Breast epithelium (tissue), 4 donors: Measurements from ENCODE around the gene MFN1. TPM values are rescaled to one million over a fixed set of nuclear protein-coding genes. Genes with fewer than 3 reads are reported as not detected.

ENCODE experiments used
- DNase-seq, 2 donors: peaks; one replicate each; pipeline ENCODE4 v3.0.0-alpha.2; 2019; ENCODE audit warnings: low spot score in 2 of 2
- H3K27ac ChIP-seq, 2 donors: fragments of 200-600 bp; sonication (generic) in 1 of 2; one replicate each; pipeline ENCODE4 v1.5.1; 2016 to 2019; ENCODE audit warnings: mild to moderate bottlenecking in 1 of 2
- H3K27me3 ChIP-seq, 2 donors: fragments of 200-600 bp; sonication (generic) in 1 of 2; one replicate each; pipeline versions ENCODE4 v1.5.1 to v1.6.0; 2017 to 2019; ENCODE audit warnings: control low read depth in 1 of 2, mild to moderate bottlenecking in 1 of 2
- H3K36me3 ChIP-seq: fragments of 200-600 bp; one replicate; pipeline ENCODE4 v1.5.1; 2019
- H3K4me1 ChIP-seq, 2 donors: fragments of 200-600 bp; sonication (generic); one replicate each; pipeline ENCODE4 v1.5.1; 2016 to 2019; ENCODE audit warnings: control low read depth in 1 of 2
- H3K4me3 ChIP-seq, 3 donors: fragments of 200-600 bp; sonication (generic); 1 replicate in 2 of 3; 2 replicates in 1 of 3; pipeline ENCODE4 v1.5.1; 2016 to 2019; ENCODE audit warnings: mild to moderate bottlenecking in 3 of 3, moderate library complexity in 2 of 3
- H3K9me3 ChIP-seq, 2 donors: fragments of 200-600 bp; sonication (generic) in 1 of 2; one replicate each; pipeline ENCODE4 v1.5.1; 2016 to 2019; ENCODE audit warnings: control low read depth in 1 of 2
- CTCF ChIP-seq, 3 donors: fragments of 450-650 bp; IDR thresholded peaks; one replicate each; pipeline ENCODE4 v1.5.1; 2016 to 2017; ENCODE audit warnings: antibody characterized with exemption in 3 of 3, mild to moderate bottlenecking in 3 of 3, moderate library complexity in 3 of 3
- POLR2A ChIP-seq: fragments of 450-650 bp; IDR thresholded peaks from one replicate; pipeline ENCODE4 v1.6.1; 2016; ENCODE audit warnings: antibody characterized with exemption, mild to moderate bottlenecking, moderate library complexity
- POLR2AphosphoS5 ChIP-seq, 3 donors: sonication (generic); formaldehyde crosslinking; IDR thresholded peaks; one replicate each; pipeline ENCODE4 v1.6.1; 2017; ENCODE audit warnings: antibody characterized with exemption in 3 of 3
- intact Hi-C: fragments of 100-400 bp; cut with DNase I; formaldehyde crosslinking; loops from one replicate; pipeline ENCODE4 v1.15.1; 2023; ENCODE audit warnings: low total_unique reads
- total RNA-seq, 3 donors: library from RNA; depleted of rRNA; stranded (reverse); fragments of >200 nt; gene quantifications; one replicate each; pipeline ENCODE4 v1.1.0, GENCODE V29; 2016

Gene MFN1
- total RNA-seq = 10 to 100 TPM; 33.4 to 85.2 (median 61.0) TPM

- intact Hi-C loops = no loop called here
- peak; percentile 93 to 96 for DNase-seq
- TF ChIP-seq POLR2A (no peak), POLR2AphosphoS5 (IDR thresholded peaks at IDR 0.05) (peak; percentile 81 to 90 (median 81)), CTCF (IDR thresholded peaks at IDR 0.05) (no peak)
Measured at GRCh38 chr3:179347345-179348194, at the start of gene MFN1. MFN1 (plus strand) TSS chr3:179347709; CDS start chr3:179348852, 1,143 bp downstream.

DNA sequence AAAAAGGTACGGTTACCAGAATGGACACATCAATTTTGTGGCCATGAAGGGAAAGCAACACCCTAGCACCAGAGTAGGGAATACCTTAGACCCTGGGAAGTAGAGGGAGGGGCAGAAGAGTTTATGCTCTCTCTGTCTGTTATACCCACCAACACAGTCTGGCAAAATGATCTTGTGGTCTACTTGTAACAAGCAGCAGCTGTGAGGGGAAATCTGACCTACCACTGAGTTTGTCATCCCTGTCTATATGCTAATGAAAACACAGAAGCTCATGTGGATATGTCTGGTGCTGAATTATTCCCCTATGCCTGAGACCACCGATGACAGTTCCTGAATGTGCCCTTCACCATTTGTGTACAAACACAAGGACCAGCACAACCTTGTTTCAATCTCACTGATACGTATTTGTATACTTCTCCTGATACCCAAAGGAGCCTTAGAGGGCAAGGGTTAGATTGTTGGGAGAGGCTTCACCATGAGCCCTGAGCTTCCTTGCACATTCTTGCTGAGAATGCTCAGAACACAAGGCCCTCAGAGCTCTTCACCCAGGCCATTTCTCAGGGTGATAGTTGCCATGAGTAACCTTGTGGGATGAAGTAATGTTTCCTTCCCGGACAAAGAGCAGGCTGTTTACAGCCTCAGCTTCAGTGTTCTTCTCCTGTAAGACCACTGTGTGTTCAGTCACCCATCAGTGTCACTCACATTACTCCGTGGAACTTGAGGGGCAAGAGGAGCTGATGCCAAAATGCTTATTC lies 49.4 kb upstream of the MFN1 start:
- Histone ChIP-seq H3K4me1 (no peaks in the 10 kb centered on the region), H3K9me3 (peaks cover 0 to 9% of the 10 kb centered on the region in 2 donors), H3K36me3 (no peaks in the 10 kb centered on the region), H3K4me3 (no peak overlapping the region), H3K27ac (no peak overlapping the region), H3K27me3 (no peaks in the 10 kb centered on the region)
- intact Hi-C loops = no loop called here
- DNase-seq = no peak
- TF ChIP-seq CTCF (IDR thresholded peaks at IDR 0.05) (no peak), POLR2AphosphoS5 (IDR thresholded peaks at IDR 0.05) (no peak), POLR2A (no peak)

More at GRCh38 chr3:179347345-179348194, at the start of gene MFN1:
- Histone ChIP-seq H3K4me1 (no peaks in the 10 kb centered on the region), H3K4me3 (peak within 1 kb of the TSS; percentile 75 to 87 (median 76)), H3K27ac (peak within 1 kb of the TSS; percentile 79 to 85), H3K27me3 (no peaks in the 10 kb centered on the region), H3K36me3 (no peaks in the 10 kb centered on the region), H3K9me3 (no peaks in the 10 kb centered on the region)

DNA sequence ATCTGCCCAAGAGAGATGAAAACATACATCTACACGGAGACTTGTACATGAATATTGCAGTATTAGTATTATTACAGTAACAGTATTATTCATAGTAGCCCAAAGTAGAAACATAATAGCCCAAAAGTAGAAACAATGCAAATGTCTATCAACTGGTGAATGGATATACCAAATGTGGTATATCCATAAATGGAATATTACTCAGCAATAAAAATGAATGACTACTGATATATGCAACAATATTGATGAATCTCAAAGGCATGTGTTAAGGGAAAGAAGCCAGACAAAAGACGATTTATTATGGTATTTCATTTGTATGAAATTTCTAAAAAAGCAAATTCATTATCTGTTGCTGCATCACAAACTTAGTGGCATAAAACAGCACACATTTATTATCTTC lies 48.2 kb upstream of the MFN1 start:
- H3K36me3 ChIP-seq = no peaks in the 10 kb centered on the region
- no peaks in the 10 kb centered on the region for H3K4me1 ChIP-seq
- H3K9me3 ChIP-seq = peaks cover 0 to 9% of the 10 kb centered on the region in 2 donors
- intact Hi-C loops = no loop called here
- TF ChIP-seq CTCF (IDR thresholded peaks at IDR 0.05) = no peak
- TF ChIP-seq POLR2A = no peak
- no peak for TF ChIP-seq POLR2AphosphoS5 (IDR thresholded peaks at IDR 0.05)
- H3K27me3 ChIP-seq = no peaks in the 10 kb centered on the region
- H3K27ac ChIP-seq = no peak overlapping the region
- H3K4me3 ChIP-seq = no peak overlapping the region
- DNase-seq = no peak

DNA sequence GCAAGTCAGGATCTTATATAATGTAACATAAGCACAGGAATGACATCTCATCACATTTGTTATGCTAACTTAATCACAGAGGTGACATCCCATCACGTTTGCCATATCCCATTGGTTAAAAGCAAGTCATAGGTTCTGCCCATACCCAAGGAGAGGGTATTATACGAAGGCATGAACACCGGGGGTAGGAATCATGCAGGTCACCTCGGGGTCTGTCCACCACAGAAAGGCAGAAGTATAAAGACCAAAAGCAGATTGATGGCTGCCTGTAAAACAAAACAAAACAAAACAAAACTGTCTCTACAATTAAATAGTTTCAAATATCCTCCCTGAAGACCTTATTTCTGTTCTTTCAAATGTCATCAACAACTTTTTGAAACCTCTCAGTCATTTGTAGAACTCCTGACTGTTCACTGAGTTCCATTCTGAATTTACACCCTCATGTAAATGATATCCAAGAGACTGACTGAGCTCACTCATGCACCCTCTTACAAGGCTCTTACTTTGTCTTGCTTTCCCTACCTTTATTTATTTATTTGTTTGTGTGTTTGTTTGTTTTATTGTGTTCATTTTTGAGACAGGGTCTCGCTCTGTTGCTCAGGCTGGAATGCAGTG lies 47.4 kb upstream of the MFN1 start:
- Histone ChIP-seq H3K9me3 (peaks cover 0 to 9% of the 10 kb centered on the region in 2 donors), H3K4me1 (no peaks in the 10 kb centered on the region), H3K4me3 (no peak overlapping the region), H3K27ac (no peak overlapping the region), H3K36me3 (no peaks in the 10 kb centered on the region), H3K27me3 (no peaks in the 10 kb centered on the region)
- intact Hi-C loops = no loop called here
- TF ChIP-seq POLR2A (no peak), POLR2AphosphoS5 (IDR thresholded peaks at IDR 0.05) (no peak), CTCF (IDR thresholded peaks at IDR 0.05) (no peak)
- DNase-seq = no peak
